ENCODE data around the gene PCSK5.

The PCSK5 gene

DNA sequence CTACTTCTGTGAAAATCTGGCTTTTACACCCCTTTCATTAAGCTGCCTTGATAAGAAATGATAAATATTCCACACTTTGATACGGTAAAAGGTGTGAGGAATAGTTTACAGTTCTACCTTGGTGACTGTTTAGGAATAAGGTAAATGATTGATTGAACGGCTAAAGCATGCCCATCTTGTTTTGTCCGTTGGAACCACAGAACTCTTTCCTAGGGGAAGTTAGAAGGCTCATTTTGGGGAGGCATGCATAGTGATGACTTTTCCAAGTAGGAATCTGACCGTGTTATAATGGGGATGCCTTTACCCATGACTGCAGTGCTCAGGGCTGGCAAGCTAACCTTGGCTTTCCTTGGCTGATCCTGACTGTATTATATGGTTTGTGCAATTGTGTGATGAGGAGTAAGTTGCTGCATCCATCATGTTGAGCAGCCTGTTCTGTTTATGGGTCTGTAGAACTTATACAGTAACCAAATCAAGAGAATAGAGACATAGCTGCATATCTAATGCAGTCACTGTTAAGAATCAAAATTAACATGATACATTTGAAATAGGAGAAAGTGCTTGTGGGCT, 24.5 kb downstream of the PCSK5 start:
- no peak for DNase-seq (ENCODE audit: low read depth)
- no peak overlapping the region for H3K4me3 ChIP-seq (ENCODE audit: low read depth, low read length)
- TF ChIP-seq CTCF (IDR thresholded peaks at IDR 0.05; ENCODE audit: low read depth, low read length, missing control alignments), result no peak

DNA sequence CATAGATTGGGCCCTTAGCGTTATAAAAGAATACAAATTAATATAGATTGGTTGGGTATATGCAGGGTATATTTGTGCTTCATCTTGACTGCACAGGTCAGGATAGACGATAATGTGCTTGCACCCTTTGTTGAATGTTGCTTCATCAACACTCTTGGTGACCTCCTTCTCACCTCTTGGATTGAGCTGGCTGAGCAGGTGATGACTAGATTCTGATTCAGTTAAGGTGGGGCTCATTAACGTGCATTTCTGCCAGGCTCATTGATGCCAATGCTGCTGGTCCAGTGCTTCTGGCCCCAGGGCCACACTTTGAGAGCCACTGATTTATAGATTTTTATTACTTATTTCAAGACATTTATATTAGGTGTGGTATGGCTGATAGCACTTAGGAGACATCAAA, 27.7 kb downstream of the PCSK5 start:
- no peak overlapping the region for H3K4me3 ChIP-seq (ENCODE audit: low read depth, low read length)
- no peak for DNase-seq (ENCODE audit: low read depth)
- no peak for TF ChIP-seq CTCF (IDR thresholded peaks at IDR 0.05; ENCODE audit: low read depth, low read length, missing control alignments)

- no peak overlapping the region for H3K4me3 ChIP-seq (ENCODE audit: low read depth, low read length)
Observed at GRCh38 chr9:75918909-75919308, 28.4 kb downstream of the PCSK5 start.

GRCh38 chr9:75921391-75922127, 31.1 kb downstream of the PCSK5 start:
- TF ChIP-seq CTCF (IDR thresholded peaks at IDR 0.05; ENCODE audit: low read depth, low read length, missing control alignments), result no peak
- no peak for DNase-seq (ENCODE audit: low read depth)
- H3K4me3 ChIP-seq (ENCODE audit: low read depth, low read length), result no peak overlapping the region

More at GRCh38 chr9:75918909-75919308, 28.4 kb downstream of the PCSK5 start:
- DNase-seq (ENCODE audit: low read depth), result no peak
- TF ChIP-seq CTCF (IDR thresholded peaks at IDR 0.05; ENCODE audit: low read depth, low read length, missing control alignments), result no peak

GRCh38 chr9:75926385-75926784, 35.9 kb downstream of the PCSK5 start:
- H3K4me3 ChIP-seq (ENCODE audit: low read depth, low read length), result no peak overlapping the region
- DNase-seq (ENCODE audit: low read depth), result no peak
- no peak for TF ChIP-seq CTCF (IDR thresholded peaks at IDR 0.05; ENCODE audit: low read depth, low read length, missing control alignments)

GRCh38 chr9:75927356-75927755, 36.9 kb downstream of the PCSK5 start:
- DNase-seq (ENCODE audit: low read depth), result no peak
- no peak for TF ChIP-seq CTCF (IDR thresholded peaks at IDR 0.05; ENCODE audit: low read depth, low read length, missing control alignments)
- no peak overlapping the region for H3K4me3 ChIP-seq (ENCODE audit: low read depth, low read length)

DNA sequence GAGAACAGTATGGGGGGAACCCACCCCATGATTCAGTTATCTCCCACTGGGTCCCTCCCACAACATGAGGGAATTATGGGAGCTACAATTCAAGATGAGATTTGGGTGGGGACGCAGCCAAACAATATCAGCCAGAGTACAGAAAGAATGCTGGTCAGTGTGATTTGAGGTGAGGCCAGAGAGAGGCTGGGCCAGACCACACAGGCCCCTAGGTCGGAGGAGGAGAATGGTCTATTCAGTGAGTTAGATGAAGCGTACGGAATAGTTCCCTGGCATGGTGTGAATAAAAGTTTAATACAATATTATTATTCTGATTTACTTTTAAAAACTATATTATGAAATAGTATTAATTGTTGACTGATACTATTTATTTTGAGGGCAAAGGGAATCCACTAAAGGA, 39.7 kb downstream of the PCSK5 start:
- DNase-seq (ENCODE audit: low read depth), result no peak
- no peak for TF ChIP-seq CTCF (IDR thresholded peaks at IDR 0.05; ENCODE audit: low read depth, low read length, missing control alignments)
- no peak overlapping the region for H3K4me3 ChIP-seq (ENCODE audit: low read depth, low read length)
